Activated CD4-positive, alpha-beta T cell treated with anti-CD3 and anti-CD28 coated beads, Interleukin-2, amount 50 U/mL, for 16 hours (primary cell): Measurements from ENCODE around the gene RASSF10.

Experiments used
- DNase-seq: peaks from one replicate; pipeline ENCODE4 v3.0.0-alpha.2; 2020

RASSF10 gene

DNA sequence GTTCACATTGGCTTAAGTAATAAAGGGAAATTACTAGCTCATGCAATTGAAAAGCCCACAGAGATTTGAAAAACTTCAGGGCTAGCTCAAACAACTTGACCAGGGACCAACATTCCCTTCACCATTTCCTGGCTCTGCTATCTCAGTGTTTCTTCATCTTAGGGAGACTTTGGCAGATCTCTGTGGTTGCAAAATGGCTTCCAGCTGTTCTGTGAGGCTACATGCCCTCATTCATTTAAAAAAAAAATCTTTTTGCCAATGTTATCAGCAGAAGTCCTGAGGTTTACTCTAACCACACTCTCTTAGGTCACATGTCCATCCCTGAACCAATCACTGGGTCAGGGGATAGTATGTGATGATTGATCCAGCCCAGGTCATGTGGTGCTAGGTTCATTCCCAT is 13.9 kb upstream of the RASSF10 start:
- no peak for DNase-seq

DNA sequence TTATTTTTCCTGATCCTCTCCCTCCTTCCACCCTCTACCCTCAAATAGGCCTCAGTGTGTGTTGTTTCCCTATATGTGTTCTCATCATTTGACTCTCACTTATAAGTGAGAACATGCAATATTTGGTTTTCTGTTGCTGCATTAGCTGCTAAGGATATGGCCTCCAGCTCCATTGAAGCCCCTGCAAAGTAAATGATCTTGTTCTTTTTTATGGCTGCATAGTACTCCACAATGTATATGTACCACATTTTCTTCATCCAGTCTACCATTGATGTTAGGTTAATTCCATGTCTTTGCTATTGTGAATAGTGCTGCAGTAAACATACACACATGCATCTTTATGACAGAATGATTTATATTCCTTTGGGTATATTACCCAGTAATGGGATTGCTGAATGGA is 13.3 kb upstream of the RASSF10 start:
- DNase-seq = no peak

DNA sequence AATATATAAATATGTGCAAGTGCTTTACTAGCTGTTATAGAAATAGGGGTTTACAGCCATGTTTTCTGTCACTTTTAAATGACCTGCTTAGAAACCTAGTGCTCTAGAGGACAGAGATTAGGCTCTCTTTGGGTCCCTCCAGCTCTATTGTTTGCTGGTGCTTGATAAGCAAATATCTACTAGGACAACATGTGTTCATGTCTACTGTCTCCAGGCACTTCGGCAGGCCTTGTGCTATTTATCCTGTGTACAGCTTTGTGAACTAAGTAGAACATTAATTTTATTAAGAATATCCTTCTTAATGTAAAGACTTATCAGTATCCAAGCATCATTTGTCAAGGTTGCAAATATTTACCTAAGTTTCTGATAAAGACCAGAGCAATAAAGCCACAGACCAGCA is 11.9 kb upstream of the RASSF10 start:
- no peak for DNase-seq

DNA sequence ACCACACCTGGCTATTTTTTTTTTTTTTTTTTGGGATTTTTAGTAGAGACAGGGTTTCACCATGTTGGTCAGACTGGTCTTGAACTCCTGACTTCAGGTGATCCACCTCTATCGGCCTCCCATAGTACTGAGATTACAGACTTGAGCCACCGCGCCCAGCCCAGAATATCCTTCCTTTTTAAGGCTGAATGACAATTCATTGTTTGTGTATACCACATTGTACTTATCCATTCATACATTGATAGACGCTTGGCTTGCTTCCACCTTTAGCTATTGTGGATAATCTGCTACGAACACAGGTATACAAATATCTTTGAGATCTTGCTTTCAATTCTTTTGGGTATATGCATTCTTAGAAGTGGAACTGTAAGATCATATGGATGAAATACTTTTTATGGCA is 10.8 kb upstream of the RASSF10 start:
- DNase-seq = no peak

DNA sequence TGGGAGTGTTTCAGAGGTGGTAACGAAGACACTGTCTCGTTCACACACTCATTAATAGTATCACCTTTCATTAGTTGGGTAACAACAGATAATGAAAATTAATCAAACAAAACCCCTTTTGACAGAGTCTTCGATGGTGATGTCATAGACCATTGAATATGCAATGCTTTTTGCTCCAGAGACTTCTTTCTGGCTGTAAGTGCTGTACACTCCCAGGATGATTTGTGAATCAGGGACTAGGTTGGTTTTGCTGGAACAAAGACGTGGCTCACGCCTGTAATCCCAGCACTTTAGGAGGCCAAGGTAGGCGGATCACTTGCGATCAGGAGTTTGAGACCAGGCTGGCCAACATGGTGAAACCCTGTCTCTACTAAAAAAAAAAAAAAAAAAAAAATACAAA is 9.5 kb upstream of the RASSF10 start:
- no peak for DNase-seq

DNA sequence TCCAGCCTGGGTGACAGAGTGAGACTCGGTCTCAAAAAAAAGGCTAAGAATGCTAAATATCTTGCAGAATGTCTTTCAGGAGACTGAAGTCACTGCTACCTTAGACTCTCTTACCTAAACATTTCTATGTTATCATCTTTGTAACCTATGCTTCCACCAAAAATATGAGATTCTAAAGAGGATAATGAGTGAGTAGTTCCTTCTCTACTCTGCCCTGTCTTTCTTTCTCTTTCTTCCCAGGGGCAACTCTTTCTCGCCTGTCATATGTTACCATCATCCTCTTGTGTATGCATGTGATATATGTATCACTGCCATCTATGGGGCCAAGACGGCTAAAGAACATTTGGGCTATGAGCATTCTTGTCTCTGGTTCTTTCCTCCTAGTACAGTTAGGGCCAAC is 9.0 kb upstream of the RASSF10 start:
- no peak for DNase-seq

DNA sequence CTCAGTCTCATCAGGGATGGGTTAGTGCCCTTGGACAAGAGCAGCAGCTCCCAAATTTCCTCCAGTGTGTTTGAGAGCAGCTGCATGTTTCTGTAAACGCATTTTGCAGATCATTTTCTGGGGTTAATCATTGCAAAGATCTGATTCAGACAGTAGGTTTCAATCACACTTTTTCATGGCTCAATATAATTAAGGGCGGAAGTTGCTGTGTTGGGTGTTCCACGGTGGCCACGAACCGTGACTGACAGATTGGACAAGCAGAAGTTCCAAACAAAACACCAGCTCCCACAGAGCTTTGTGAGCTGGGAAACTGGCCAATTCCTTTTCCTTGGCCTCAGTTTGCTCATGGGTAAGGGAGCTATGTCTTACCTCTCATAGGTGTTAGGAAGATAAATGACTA is 8.4 kb upstream of the RASSF10 start:
- DNase-seq = no peak

DNA sequence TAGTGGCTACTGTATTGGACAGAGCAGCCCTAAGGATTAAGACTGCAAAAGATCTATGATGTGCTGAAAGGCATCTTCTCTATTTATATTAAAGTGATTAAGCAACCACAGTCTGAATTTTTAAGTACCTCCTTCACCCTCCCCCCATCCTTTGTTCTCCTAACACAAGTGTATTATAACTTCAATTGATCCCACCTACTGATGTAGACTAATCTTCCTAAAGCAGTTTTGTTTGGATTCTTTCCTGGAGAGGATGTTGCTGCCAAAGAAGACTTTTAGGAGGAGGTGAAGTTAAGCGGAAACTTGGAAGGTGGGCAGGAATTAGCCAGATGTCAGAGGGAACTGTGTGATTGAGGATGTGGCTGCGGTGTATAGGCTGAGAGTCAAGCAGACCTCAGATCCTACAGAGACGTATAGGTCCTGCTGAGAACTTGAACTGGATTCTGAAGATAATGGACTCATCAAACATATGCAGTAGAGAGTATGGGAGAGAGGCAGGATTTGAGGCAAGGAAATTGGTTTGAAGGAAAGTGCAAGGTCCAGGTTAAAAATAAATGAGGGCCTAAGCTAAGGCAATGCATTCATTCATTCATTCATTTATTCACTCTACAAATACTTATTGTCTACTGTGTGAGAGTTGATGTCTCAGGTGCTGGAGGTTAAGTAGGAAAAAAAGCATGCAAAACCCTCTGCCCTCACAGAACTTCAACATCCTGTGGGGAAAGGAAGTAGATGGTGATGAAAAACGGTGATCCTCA is 5.2 kb upstream of the RASSF10 start:
- no peak for DNase-seq

DNA sequence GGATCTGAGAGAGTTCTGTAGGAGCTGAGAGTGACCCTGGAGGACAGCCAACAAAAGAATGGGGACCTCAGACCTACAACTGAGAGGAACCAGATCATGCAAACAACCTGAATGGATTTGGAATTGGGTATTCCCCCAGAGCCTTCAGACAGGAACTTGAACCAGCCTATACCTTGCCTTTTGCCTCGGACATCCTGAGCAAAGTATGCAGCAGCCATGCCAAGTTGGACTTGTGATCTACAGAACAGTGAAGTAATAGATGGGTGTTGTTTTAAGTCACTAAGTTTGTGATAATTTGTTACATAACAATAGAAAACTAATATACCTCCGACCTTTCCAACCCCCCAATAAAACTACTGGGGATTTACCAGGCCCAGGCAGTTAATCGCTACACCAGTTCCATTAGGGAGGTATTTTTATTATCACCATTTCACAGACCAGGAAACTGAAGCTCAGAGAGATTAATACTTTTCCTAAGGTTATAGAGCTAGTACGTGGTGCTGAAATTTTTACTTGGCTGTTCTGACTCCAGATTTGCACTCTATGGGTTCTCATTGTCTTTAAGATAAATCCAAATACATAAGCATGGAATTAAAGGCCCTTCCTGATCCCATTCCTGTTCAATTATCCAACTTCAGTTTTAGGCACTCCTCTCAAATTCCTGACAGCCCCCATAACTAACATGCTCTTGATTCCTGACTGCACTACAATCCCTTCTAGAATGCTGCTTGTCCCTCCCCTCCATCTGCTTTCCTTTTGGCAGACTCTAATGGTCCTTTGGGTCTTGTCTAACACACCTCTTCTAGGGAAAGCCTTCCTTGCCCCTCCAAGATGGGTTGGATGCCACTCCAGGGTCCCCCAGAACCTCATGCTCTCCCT is 1.7 kb upstream of the RASSF10 start:
- DNase-seq = no peak

DNA sequence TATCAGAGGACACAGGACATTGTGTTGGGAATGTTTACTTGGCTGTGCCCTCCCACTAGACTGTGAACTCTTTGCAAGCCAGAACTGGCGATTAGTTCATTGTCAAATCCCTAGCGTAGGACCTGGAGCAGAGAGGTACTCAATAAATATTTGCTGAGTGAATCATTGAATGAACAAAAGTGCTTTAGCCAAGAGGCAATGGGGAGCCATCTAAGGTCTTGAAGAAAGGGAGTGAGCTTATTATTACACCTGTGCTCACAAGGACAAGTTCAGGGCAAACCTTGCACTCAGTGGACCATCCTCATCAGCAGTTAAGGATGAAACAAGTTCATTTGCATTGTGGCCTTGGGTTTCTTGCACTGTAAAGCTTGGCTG is 1.1 kb upstream of the RASSF10 start:
- DNase-seq = no peak

DNA sequence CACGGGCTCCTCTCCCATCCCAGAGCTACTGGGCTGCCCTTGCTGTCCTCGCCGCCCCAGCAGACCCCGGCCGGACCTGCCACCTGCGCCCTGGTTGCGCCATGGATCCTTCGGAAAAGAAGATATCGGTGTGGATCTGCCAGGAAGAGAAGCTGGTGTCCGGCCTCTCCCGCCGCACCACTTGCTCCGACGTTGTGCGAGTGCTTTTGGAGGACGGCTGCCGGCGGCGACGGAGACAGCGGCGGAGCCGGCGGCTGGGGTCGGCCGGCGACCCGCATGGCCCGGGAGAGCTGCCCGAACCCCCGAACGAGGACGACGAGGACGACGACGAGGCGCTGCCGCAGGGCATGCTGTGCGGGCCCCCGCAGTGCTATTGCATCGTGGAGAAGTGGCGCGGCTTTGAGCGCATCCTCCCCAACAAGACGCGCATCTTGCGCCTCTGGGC is 382 bp downstream of the RASSF10 start:
- no peak for DNase-seq

DNA sequence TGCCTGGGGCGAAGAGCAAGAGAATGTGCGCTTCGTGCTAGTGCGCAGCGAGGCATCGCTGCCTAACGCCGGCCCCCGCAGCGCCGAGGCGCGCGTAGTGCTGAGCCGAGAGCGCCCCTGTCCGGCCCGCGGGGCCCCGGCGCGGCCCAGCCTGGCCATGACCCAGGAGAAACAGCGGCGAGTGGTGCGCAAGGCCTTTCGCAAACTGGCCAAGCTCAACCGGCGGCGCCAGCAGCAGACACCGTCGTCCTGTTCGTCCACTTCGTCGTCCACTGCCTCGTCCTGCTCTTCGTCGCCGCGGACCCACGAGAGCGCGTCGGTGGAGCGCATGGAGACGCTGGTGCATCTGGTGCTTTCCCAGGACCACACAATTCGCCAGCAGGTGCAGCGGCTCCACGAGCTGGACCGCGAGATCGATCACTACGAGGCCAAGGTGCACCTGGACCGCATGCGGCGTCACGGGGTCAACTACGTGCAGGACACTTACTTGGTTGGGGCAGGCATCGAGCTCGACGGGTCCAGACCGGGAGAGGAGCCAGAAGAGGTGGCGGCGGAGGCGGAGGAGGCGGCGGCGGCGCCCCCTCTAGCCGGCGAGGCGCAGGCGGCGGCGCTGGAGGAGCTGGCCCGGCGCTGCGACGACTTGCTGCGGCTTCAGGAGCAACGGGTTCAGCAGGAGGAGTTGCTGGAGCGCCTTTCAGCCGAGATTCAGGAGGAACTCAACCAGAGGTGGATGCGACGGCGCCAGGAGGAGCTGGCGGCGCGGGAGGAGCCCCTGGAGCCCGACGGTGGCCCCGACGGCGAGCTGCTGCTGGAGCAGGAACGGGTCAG is 1.0 kb downstream of the RASSF10 start:
- DNase-seq = no peak

DNA sequence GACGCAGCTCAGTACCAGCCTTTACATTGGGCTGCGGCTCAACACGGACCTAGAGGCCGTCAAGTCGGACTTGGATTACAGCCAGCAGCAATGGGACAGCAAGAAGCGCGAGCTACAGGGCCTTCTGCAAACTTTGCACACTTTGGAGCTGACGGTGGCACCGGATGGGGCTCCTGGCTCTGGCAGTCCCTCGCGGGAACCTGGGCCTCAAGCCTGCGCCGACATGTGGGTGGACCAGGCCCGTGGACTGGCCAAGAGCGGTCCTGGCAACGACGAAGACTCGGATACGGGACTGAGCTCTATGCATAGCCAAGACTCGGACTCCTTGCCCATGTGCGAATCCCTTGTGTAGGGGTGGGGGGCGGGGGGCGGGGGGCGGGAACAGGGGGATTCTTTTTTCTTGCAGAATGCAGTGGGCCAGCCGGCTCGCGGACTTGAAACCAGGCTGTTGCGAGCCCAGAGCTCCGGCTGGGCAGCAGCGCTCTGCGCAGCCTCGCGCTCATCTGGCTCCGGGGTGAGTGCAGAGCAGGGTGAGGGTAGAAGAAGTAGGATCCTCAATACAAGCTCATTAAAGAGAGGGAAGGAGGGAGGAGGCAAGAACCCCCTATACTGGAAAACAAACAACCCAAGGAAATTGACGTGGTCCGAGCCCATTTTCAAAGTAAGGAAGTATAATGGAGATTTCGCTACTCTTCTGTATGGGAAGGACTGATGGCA is 1.8 kb downstream of the RASSF10 start:
- DNase-seq = no peak

DNA sequence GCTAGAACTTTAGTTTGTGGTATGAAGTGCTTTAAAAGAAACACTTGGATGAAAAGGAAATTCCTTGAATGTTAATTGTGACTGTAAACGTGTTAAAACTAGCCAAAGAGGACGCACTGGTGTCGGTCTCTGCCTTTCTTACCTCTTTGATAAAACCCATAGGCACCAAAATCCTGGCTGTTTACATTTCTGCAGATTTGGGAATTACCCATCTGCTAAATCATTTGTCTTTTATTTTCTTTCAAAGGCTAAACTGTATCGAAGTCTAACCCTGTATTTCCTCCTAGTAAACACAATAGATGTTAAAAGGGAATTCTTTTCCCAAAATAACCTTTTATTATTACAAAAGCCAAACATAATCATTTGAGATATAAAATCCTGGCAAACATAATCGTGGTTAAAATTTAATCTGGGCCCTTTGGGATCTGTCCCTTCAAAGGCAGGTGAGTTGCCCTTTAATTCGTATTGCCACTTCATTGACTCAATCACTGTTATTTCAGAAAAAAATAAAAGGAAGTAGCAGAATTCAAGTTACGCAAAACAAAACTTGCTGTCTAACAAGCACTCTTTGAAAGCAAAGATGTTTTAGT is 2.4 kb downstream of the RASSF10 start:
- no peak for DNase-seq

DNA sequence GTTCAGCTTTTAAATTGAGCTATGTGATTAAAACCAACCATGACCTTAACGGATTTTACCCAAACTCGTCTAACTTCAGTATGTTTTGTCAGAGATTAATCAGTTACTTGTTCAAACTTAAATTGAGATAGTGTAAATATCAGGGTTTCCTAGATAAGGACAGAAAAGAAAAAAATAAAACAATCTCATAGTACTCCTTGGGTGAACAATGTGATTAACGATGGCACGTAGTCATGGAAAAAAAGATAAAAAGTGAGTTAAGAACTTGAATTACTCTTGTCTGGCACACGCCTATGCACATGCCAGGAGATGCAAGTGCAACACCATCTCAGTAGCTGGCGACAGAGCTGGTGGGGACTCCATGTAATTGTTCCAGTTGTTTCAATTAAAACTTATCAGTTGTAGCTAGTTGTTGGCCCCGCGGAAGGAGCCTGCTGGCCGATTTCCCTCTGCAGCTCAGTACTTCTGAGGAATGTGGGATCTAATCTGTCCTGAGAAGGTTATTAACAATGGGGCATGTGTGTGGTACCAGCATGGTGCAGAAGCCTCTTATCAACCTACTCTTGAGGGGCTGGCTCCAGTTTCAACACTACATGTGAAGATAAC is 3.0 kb downstream of the RASSF10 start:
- DNase-seq = no peak

DNA sequence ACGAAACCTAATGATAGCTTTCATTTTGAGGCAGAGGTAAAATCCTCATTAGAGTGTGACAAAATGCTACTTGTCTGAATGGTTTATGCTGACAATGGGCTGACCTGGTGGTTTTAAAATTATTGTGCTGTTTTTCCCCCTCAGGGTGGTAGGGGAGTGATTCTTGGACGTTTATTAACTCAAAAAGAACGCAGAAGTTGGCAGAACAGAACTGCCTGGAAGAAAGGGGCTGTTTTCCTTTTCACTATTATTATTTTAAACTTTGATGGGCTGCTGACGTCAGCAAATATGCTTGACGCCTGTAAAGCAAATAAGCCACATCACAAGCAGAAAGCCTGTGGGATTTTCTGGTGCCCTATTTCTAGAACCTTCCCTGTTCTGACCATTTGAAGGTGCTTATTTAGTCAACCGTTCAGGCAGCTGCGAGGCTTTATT is 4.0 kb downstream of the RASSF10 start:
- DNase-seq = no peak

DNA sequence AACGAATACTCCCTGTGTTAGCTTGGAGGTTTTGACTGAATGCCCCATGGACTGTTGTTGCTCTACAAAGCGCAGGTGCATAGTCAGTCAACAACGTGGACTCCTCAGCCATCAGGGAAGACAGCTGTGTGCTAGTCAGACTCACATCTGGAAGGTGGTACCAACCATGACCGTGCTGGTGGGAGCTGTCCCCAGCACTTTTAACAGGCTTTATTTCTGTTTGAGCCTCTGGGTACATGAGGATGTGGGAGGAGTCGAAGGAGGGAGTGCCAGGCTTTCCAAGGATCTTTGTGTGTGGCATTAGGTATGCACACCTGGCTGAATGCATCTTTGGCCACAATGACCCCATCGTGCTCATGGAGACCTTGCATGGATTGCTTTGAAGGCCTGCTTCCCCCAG is 6.6 kb downstream of the RASSF10 start:
- DNase-seq = no peak

DNA sequence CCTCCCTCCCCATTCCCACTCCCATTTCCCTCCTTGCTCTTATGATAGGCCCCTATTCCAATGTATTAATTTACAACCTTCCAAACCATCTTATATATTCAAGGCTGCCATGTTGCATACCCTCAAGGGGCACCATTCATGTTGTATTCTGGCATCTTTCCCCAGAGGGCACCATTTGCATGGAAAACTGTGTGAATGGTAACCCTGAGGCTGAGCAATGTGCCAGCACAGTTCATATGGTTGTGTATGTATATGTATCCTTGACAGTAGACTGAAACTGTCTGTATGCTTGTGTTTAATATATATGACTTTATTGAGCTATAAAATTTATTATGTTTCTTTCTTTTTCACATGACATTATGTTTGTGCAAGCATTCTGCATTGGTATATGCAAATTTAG is 7.3 kb downstream of the RASSF10 start:
- DNase-seq = no peak

DNA sequence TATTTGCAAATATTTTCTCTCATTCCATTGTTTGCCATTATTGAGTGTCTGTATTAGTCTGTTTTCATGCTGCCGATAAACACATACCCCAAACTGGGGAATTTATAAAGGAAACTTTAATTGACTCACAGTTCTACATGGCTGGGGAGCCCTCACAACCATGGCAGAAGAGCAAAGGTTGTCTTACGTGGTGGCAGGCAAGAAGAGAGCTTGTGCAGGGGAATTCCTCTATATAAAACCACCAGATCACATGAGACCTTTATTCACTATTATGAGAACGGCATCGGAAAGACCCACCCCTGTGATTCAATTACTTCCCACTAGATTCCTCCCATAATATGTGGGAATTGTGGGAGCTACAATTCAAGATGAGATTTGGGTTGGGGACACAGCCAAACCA is 10.2 kb downstream of the RASSF10 start:
- DNase-seq = no peak

DNA sequence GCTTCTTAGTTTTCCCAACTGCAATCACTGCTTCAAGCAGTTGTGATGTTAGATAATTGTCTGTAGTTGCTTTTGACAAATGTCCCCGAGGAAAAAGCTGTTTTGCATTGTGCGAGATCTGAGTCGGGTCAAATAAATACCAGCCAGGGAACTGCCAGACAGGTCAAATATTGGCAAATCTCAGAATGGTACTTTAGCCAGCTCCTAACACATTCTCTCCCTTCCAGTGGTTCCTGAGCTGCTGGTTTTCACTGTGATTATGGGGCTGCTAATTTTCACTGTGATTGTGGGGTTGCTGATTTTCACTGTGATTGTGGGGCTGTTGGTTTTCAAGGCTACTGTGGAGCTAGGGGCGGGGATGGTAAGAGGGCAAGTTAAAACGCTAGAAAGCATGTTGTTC is 14.3 kb downstream of the RASSF10 start:
- DNase-seq = no peak

DNA sequence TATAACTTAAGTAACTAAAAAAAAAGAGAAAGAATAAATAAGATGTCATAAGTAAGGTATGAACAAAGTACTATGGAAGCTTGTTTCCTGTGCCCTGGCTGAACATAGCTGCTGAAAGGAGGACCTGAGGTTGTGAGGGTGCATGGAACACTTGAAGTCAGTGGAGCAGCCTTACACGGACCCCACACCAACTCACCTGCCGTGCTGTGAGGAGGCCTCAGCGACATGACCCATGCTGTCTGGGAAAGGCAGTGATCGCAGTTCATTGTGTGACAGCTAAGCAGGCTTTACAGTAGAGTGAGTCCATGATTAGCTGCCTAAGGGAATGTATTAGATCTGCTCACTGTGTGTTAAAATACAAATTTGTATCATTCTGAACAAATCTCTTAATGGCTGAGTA is 17.6 kb downstream of the RASSF10 start:
- no peak for DNase-seq

DNA sequence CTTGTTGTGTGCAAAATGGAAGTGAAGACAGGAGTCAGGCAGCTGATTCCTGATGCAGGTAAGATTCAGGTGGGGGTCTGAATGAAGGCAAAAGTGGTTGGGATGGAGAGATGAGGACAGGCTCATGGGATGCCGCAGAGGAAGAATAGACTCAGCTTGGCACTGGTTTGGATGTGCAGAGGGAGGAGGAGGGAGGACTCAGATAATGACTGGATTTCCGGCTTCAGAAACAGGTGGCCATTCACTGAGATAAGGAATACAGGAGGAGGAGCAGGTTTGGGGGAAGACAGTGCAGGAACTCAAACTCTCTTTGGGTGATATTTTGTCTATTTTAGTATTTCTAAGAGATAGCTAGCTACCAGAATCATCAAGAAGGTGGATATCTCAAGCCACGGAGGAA is 19.2 kb downstream of the RASSF10 start:
- DNase-seq = no peak
